ENCODE data around the gene COX19. TPM values are rescaled to one million over a fixed set of nuclear protein-coding genes. Genes with fewer than 3 reads are reported as not detected.

Gene COX19
- polyA plus RNA-seq, 1 donor (not counting 4 experiments of a cell fraction or from before 2014, with no cell fraction given), result 6.2 TPM

GRCh38 chr7:953547-954327 is 21.6 kb downstream of the COX19 start:
- H3K27me3 ChIP-seq (ENCODE audit: control insufficient read depth, extremely low read depth, insufficient read depth, low read length), result peaks cover 16% of the 10 kb centered on the region
- H3K4me2 ChIP-seq (ENCODE audit: control insufficient read depth, extremely low read depth, insufficient read depth, low read depth, low read length), result peak overlapping the region; percentile 58
- no peak for DNase-seq (ENCODE audit: low read depth, low spot score)
- peaks cover 2% of the 10 kb centered on the region for H4K20me1 ChIP-seq (ENCODE audit: control insufficient read depth, extremely low read depth, insufficient read depth, low read length)
- no peaks in the 10 kb centered on the region for H3K9me3 ChIP-seq (ENCODE audit: control insufficient read depth, low read depth, low read length)
- peak overlapping the region; percentile 48 to 64 (median 52) for H3K4me3 ChIP-seq (ENCODE audit: control insufficient read depth in 2 of 3, extremely low read depth in 1 of 3, insufficient read depth in 2 of 3, low read depth in 1 of 3, low read length in 3 of 3)
- no peak for FAIRE-seq
- no peak overlapping the region for H2AFZ ChIP-seq (ENCODE audit: control insufficient read depth, low read length)
- H3K36me3 ChIP-seq (ENCODE audit: control insufficient read depth in 2 of 2, extremely low read depth in 1 of 2, insufficient read depth in 2 of 2, low read length in 2 of 2), result no peaks in the 10 kb centered on the region
- TF ChIP-seq CTCF (optimal IDR thresholded peaks at IDR 0.05 in 1 of 3, IDR thresholded peaks at IDR 0.05 in 1 of 3, conservative IDR thresholded peaks at IDR 0.05 in 1 of 3; ENCODE audit: extremely low read depth in 1 of 3, insufficient read depth in 2 of 3, low read length in 3 of 3) (no peak), EZH2 (IDR thresholded peaks at IDR 0.05; ENCODE audit: low read length) (no peak)
- dilution Hi-C loops (cut with MboI; ENCODE audit: extremely low pct_ligation_motif_present, low sequenced_read_pairs), result no loop called here
- no peak overlapping the region for H3K27ac ChIP-seq (ENCODE audit: control insufficient read depth, insufficient read depth, low read length)
- H3K9me1 ChIP-seq (ENCODE audit: control insufficient read depth, extremely low read depth, insufficient read depth, low read length), result no peaks in the 10 kb centered on the region
- H3K79me2 ChIP-seq (ENCODE audit: control insufficient read depth, insufficient read depth, low read length), result no peaks in the 10 kb centered on the region
- no peaks in the 10 kb centered on the region for H3K4me1 ChIP-seq (ENCODE audit: control insufficient read depth, extremely low read depth, insufficient read depth, low read length)
- H3K9ac ChIP-seq (ENCODE audit: control insufficient read depth, extremely low read depth, insufficient read depth, low read length), result no peak overlapping the region

GRCh38 chr7:952548-953441 is 22.6 kb downstream of the COX19 start:
- no peak for TF ChIP-seq CTCF (optimal IDR thresholded peaks at IDR 0.05 in 1 of 3, IDR thresholded peaks at IDR 0.05 in 1 of 3, conservative IDR thresholded peaks at IDR 0.05 in 1 of 3; ENCODE audit: extremely low read depth in 1 of 3, insufficient read depth in 2 of 3, low read length in 3 of 3)
- TF ChIP-seq EZH2 (IDR thresholded peaks at IDR 0.05; ENCODE audit: low read length), result no peak
- Histone ChIP-seq H3K27me3 (ENCODE audit: control insufficient read depth, extremely low read depth, insufficient read depth, low read length) (peaks cover 16% of the 10 kb centered on the region), H3K36me3 (ENCODE audit: control insufficient read depth in 2 of 2, extremely low read depth in 1 of 2, insufficient read depth in 2 of 2, low read length in 2 of 2) (no peaks in the 10 kb centered on the region), H3K79me2 (ENCODE audit: control insufficient read depth, insufficient read depth, low read length) (no peaks in the 10 kb centered on the region), H3K4me3 (ENCODE audit: control insufficient read depth in 2 of 3, extremely low read depth in 1 of 3, insufficient read depth in 2 of 3, low read depth in 1 of 3, low read length in 3 of 3) (peak overlapping the region in 1 of 3 experiments; percentile 48), H3K9ac (ENCODE audit: control insufficient read depth, extremely low read depth, insufficient read depth, low read length) (no peak overlapping the region), H3K9me1 (ENCODE audit: control insufficient read depth, extremely low read depth, insufficient read depth, low read length) (no peaks in the 10 kb centered on the region), H3K27ac (ENCODE audit: control insufficient read depth, insufficient read depth, low read length) (no peak overlapping the region), H4K20me1 (ENCODE audit: control insufficient read depth, extremely low read depth, insufficient read depth, low read length) (peaks cover 2% of the 10 kb centered on the region), H3K4me2 (ENCODE audit: control insufficient read depth, extremely low read depth, insufficient read depth, low read depth, low read length) (no peak overlapping the region), H3K9me3 (ENCODE audit: control insufficient read depth, low read depth, low read length) (no peaks in the 10 kb centered on the region), H2AFZ (ENCODE audit: control insufficient read depth, low read length) (no peak overlapping the region), H3K4me1 (ENCODE audit: control insufficient read depth, extremely low read depth, insufficient read depth, low read length) (no peaks in the 10 kb centered on the region)
- dilution Hi-C loops (cut with MboI; ENCODE audit: extremely low pct_ligation_motif_present, low sequenced_read_pairs), result no loop called here
- FAIRE-seq (no peak), DNase-seq (ENCODE audit: low read depth, low spot score) (no peak)

All from keratinocyte (primary cell).